Adipose tissue (tissue), 3 donors: ENCODE measurements around the gene DTL. TPM values are rescaled to one million over a fixed set of nuclear protein-coding genes. Genes with fewer than 3 reads are reported as not detected.
"Not testable (repeated sequence)": the region's sequence is repeated elsewhere in the genome, so short reads cannot be mapped to it uniquely, and the experiment has no call there.

ENCODE experiments used
- H3K27ac ChIP-seq: one replicate; pipeline ENCODE4 v1.5.1; 2013; ENCODE audit warnings: low read depth, low read length
- WGBS, 3 donors: extraction: QIAGEN DNeasy Blood & Tissue Kit; methylation state at CpG; one replicate each; pipeline ENCODE4 v1.1.7; 2013; 5-methylcytosine and 5-hydroxymethylcytosine counted together
- polyA plus RNA-seq, 3 donors: library from polyadenylated mRNA; stranded (reverse); fragments of 200-250 nt; gene quantifications; one replicate each; pipeline ENCODE4 v1.2.3, GENCODE V29; 2013
- donor health status: healthy with polysubstance abuse.
- donor health status: Bipolar disorder and iron deficiency.
- donor health status: healthy.

DTL gene
- under 1 TPM; 0.14 to 0.90 (median 0.24) TPM for polyA plus RNA-seq

GRCh38 chr1:212035123-212035834 is at the start of gene DTL, which contains the start of gene INTS7:
DTL (plus strand) TSS chr1:212035748; CDS start chr1:212035891, 143 bp downstream.
INTS7 (minus strand) TSS chr1:212035557; CDS start chr1:212035437, 120 bp downstream.
- peak within 1 kb of the TSS; percentile 76 for H3K27ac ChIP-seq
- WGBS, 3 donors, result 0 to 1% (median 0%) methylated on average over 53 of the region's 53 CpGs

GRCh38 chr1:211986628-211987254 is 48.8 kb upstream of the DTL start:
- 94 to 97% (median 97%) methylated on average over 7 of the region's 7 CpGs for WGBS, 3 donors
- no peak overlapping the region for H3K27ac ChIP-seq

GRCh38 chr1:211991695-211992094 is 43.9 kb upstream of the DTL start:
- no peak overlapping the region for H3K27ac ChIP-seq

- WGBS, 3 donors, result 96 to 99% (median 99%) methylated on average over 4 of the region's 4 CpGs
These were observed 38.1 kb upstream of the DTL start for GRCh38 chr1:211997426-211997825.

GRCh38 chr1:212002536-212002935 is 33.0 kb upstream of the DTL start:
- no peak overlapping the region for H3K27ac ChIP-seq
- 84 to 92% (median 87%) methylated on average over 3 of the region's 3 CpGs for whole genome bisulfite sequencing, 3 donors

More at GRCh38 chr1:211997426-211997825, 38.1 kb upstream of the DTL start:
- H3K27ac ChIP-seq, result not testable (repeated sequence)

GRCh38 chr1:212004895-212005608 is 30.5 kb upstream of the DTL start:
- no peak overlapping the region for H3K27ac ChIP-seq
- WGBS, 3 donors, result 87 to 96% (median 90%) methylated on average over 7 of the region's 7 CpGs

- WGBS, 3 donors, result 90 to 94% (median 93%) methylated on average over 4 of the region's 4 CpGs
- H3K27ac ChIP-seq, result no peak overlapping the region
These were observed 28.4 kb upstream of the DTL start for GRCh38 chr1:212007178-212007577.

GRCh38 chr1:212007886-212008285 is 27.7 kb upstream of the DTL start:
- WGBS, 3 donors, result 86 to 88% (median 88%) methylated on average over 9 of the region's 9 CpGs
- H3K27ac ChIP-seq, result no peak overlapping the region

GRCh38 chr1:212009561-212009960 is 26.0 kb upstream of the DTL start:
- WGBS, 3 donors, result 90 to 96% (median 91%) methylated on average over 1 of the region's 1 CpG
- H3K27ac ChIP-seq, result no peak overlapping the region

GRCh38 chr1:212010004-212010403 is 25.5 kb upstream of the DTL start:
- WGBS, 3 donors, result 79 to 83% (median 79%) methylated on average over 3 of the region's 3 CpGs
- H3K27ac ChIP-seq, result no peak overlapping the region

GRCh38 chr1:212012034-212012740 is 23.4 kb upstream of the DTL start:
- H3K27ac ChIP-seq, result no peak overlapping the region
- WGBS, 3 donors, result 36 to 61% (median 58%) methylated on average over 7 of the region's 7 CpGs

- WGBS, 3 donors, result 68 to 87% (median 72%) methylated on average over 2 of the region's 2 CpGs
These were observed 21.9 kb upstream of the DTL start for GRCh38 chr1:212013672-212014071.

GRCh38 chr1:212020975-212021374 is 14.6 kb upstream of the DTL start:
- H3K27ac ChIP-seq, result no peak overlapping the region
- WGBS, 3 donors, result 37 to 88% (median 83%) methylated on average over 2 of the region's 2 CpGs

More at GRCh38 chr1:212013672-212014071, 21.9 kb upstream of the DTL start:
- H3K27ac ChIP-seq, result no peak overlapping the region

- 64 to 97% (median 90%) methylated on average over 2 of the region's 2 CpGs for WGBS, 3 donors
- no peak overlapping the region for H3K27ac ChIP-seq
These were observed 14.0 kb upstream of the DTL start for GRCh38 chr1:212021563-212021962.

- not testable (repeated sequence) for H3K27ac ChIP-seq
These were observed 12.6 kb upstream of the DTL start for GRCh38 chr1:212022908-212023307.

GRCh38 chr1:212024469-212025149 is 10.9 kb upstream of the DTL start:
- 94 to 98% (median 96%) methylated on average over 3 of the region's 3 CpGs for WGBS, 3 donors

GRCh38 chr1:212027727-212028126 is 7.8 kb upstream of the DTL start:
- H3K27ac ChIP-seq, result not testable (repeated sequence)
- 81 to 90% (median 82%) methylated on average over 10 of the region's 10 CpGs for WGBS, 3 donors

More at GRCh38 chr1:212024469-212025149, 10.9 kb upstream of the DTL start:
- no peak overlapping the region for H3K27ac ChIP-seq

- no peak overlapping the region for H3K27ac ChIP-seq
- WGBS, 3 donors, result 81 to 93% (median 87%) methylated on average over 1 of the region's 1 CpG
These were observed 4.5 kb upstream of the DTL start for GRCh38 chr1:212030936-212031528.
